Measurements from ENCODE around the gene PRKCE.

PRKCE gene

GRCh38 chr2:45938649-45939511, 287.4 kb downstream of the PRKCE start:
- no peak overlapping the region for H3K4me3 ChIP-seq (ENCODE audit: low read depth, low read length)
- TF ChIP-seq, protein P1, sequence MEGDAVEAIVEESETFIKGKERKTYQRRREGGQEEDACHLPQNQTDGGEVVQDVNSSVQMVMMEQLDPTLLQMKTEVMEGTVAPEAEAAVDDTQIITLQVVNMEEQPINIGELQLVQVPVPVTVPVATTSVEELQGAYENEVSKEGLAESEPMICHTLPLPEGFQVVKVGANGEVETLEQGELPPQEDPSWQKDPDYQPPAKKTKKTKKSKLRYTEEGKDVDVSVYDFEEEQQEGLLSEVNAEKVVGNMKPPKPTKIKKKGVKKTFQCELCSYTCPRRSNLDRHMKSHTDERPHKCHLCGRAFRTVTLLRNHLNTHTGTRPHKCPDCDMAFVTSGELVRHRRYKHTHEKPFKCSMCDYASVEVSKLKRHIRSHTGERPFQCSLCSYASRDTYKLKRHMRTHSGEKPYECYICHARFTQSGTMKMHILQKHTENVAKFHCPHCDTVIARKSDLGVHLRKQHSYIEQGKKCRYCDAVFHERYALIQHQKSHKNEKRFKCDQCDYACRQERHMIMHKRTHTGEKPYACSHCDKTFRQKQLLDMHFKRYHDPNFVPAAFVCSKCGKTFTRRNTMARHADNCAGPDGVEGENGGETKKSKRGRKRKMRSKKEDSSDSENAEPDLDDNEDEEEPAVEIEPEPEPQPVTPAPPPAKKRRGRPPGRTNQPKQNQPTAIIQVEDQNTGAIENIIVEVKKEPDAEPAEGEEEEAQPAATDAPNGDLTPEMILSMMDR (IDR thresholded peaks at IDR 0.05; ENCODE audit: borderline replicate concordance, insufficient read depth, low read depth, low read length), result no peak

- TF ChIP-seq, protein P1 (IDR thresholded peaks at IDR 0.05; ENCODE audit: borderline replicate concordance, insufficient read depth, low read depth, low read length), result no peak
Observed at GRCh38 chr2:45941531-45942236, 290.2 kb downstream of the PRKCE start.

DNA sequence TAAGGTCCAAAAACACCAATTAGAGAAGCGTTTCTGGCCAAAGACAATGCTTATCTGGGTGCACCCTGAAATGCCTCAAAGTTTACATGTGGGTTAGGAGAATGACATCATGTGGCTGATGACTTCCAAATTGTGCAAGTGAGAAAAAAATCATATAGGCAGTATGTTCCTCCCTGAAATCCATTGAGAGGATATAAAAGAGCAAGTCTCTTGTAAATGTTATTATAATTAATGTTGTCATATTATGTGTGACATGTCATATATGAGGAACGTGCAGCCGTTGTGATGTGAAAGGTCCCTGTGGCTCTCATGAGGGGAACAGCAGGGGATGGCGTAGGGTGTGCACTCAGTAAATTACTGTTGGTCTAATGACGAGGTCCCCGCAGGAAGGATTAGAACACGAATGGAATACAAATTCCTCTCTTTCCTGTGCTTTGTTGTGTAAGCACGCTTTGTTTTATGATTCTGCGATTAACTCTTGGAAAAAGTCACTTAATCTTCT, 290.8 kb downstream of the PRKCE start:
- TF ChIP-seq, protein P1 (IDR thresholded peaks at IDR 0.05; ENCODE audit: borderline replicate concordance, insufficient read depth, low read depth, low read length), result no peak
- H3K4me3 ChIP-seq (ENCODE audit: low read depth, low read length), result no peak overlapping the region

More at GRCh38 chr2:45941531-45942236, 290.2 kb downstream of the PRKCE start:
- H3K4me3 ChIP-seq (ENCODE audit: low read depth, low read length), result no peak overlapping the region

DNA sequence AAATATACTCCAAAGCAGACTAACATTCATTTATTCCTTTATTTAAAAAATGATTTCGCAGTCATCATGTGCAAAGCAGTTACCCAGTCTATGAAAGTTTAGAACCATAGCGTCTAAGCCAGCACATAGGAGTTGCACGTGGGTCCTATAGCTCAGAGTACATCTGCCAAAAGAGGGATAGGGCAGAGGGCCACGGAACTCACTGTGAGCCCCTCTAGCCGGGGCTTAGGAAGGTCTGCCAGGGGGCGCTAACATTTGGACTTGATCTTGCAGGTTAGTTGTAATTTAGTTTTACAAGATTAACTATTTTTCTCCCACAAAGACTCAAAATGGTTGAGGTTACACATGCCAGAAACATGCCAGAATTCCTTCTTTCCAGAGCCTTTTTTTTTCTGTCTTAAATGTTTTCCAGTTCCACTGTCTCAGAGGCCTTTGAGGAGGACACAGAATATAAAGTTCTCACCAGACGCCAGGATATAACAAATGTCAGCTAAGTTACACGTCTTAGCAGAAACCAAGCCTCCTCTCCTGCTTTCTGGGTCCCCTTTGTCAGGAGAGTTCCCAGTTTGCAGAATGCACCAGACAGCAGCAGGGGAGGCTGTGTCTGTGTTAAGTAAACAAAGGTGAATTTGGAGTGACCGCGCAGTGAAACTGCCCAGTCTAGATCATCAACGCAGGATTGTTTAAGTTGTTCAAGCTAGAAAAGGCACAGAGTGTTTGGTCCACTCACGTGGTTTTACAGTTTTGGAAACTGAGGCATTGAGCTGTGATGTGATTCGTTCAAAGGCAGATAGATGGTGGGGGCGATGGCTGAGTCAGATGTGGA, 292.0 kb downstream of the PRKCE start:
- no peak overlapping the region for H3K4me3 ChIP-seq (ENCODE audit: low read depth, low read length)
- TF ChIP-seq, protein P1 (IDR thresholded peaks at IDR 0.05; ENCODE audit: borderline replicate concordance, insufficient read depth, low read depth, low read length), result no peak

DNA sequence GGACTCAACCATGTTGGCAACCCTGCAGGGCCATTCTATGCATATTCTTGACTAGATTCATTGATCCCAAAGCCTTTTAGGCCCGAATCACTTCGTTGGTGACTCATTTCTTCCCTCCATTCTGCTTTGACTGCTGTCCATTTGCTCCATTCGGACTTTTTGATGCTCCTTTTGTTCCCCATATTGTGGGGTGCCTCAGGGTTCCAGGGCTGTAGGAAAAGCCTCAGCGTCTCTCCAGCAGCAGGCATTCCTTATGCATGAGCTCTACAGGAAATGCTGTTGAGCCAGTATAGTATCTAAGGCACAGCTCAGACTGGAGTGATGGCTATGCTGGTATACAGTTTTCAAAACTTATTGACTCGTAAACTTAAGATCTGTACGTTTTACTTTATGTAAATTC, 292.6 kb downstream of the PRKCE start:
- TF ChIP-seq, protein P1 (IDR thresholded peaks at IDR 0.05; ENCODE audit: borderline replicate concordance, insufficient read depth, low read depth, low read length), result no peak
- H3K4me3 ChIP-seq (ENCODE audit: low read depth, low read length), result no peak overlapping the region

GRCh38 chr2:45945302-45945717, 293.8 kb downstream of the PRKCE start:
- TF ChIP-seq, protein P1 (IDR thresholded peaks at IDR 0.05; ENCODE audit: borderline replicate concordance, insufficient read depth, low read depth, low read length), result no peak
- no peak overlapping the region for H3K4me3 ChIP-seq (ENCODE audit: low read depth, low read length)
